HG02642 (cell line): ENCODE measurements around the gene MACROD2.

Source experiments
- ATAC-seq: cut with Tn5 transposase; IDR thresholded peaks from one replicate; pipeline ENCODE4 v1.9.1; 2021; ENCODE audit warnings: mild to moderate bottlenecking; ENCODE audit not compliant: unreplicated experiment, poor library complexity

MACROD2 gene

DNA sequence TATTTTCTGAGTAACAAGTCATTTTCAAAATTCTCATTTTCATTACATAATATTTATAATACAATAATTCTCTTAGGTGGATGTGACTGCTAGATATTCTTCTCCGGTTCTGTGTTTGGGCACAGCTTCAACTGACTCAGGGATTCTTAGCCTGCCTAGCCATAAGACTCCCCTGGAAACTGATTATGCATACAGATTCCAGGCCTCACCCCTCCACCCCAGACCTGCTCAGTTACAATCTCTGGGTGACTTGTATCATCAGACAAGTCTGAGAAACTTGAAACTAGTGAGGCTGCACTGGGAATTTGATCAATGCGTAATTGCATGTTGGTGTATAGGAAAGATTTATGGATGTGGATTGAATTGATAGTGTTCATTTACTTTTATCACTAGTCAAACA lies 316.7 kb downstream of the MACROD2 start:
- no peak for ATAC-seq

DNA sequence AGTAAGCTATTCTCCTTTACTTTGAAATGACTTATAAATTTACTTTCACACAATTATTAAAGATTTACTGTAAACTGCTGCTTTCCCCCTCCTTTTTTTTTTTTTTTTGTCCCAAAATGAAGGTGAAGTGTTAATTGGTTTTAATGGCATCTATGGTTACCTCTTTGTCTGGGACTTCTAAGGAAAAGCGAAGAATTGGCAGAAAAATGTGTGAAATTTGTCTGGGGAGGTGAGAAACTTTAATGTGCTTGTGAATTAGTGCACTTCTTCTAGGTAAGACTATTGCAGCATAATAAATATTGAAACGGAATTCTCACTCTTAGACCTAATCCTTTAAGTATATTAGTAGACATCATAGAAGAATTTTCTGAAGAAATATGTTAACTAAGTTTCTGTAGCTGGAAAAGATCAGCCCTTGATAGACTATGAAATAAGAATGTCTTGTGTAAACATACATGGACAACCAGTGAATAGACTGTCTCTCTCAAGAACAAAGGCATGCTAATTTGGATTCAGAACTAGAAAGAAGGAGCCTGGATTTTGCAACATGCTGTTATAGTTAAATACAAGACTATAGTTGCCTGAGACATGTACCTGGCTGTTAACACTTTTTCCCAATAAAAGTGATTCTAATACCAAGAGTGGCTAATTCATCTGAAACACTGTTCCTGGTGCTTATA lies 318.2 kb downstream of the MACROD2 start:
- no peak for ATAC-seq

DNA sequence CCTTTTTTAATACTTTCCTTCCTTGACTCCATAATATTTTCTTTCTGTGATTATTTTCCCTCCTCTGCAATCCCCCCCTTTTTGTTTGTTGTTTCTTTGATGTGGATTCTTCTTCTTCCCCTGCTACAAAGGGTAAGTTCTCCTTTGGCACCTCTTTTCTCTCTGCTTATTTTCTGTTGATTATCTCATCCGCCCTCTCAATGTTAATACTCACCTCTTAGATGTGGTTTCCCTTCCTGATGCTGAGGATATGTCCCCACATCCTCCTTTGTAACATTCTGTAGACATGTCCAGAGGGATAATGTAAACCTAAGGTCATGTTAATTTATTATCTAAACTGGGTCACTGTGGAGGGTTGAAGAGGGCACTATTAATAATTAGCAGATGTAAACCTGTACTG lies 324.4 kb downstream of the MACROD2 start:
- ATAC-seq = no peak

DNA sequence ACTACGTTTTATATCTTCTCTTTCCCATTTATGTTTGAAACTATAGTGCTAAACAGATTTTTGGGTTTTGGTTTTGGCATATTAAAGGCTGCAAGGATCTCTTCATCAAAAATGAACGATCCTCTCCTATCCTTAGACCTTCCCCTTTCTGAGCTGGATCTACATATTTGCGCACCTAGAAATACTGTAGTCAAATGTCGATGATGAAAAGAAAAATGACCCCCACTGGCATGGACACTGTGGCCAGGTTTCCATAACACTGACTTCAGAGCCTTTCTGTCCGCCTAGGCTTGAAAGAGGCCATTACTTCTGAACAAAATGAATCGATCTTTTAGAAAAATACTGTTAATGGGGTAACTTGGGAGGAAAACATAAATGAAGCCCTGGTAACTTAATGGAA lies 336.3 kb downstream of the MACROD2 start:
- ATAC-seq = no peak

DNA sequence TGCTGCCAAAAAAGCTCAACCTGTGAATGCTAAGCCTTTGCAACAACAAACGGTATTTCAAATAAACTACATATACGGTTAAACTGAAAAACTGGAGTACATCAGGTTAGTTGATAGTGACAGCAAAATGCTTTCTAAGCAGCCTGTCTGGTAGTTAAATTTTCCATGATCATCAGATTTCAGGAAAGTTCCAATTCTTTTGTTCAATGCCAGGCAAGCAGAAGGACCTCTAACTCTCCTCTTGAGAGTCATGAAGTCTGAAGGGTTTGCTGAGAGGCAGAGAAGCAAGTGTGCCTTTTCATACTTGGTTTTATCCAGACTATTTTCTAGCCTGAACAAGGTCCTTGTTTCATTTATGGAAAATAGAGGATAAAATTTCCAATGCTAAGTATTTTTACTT lies 337.6 kb downstream of the MACROD2 start:
- ATAC-seq = no peak

DNA sequence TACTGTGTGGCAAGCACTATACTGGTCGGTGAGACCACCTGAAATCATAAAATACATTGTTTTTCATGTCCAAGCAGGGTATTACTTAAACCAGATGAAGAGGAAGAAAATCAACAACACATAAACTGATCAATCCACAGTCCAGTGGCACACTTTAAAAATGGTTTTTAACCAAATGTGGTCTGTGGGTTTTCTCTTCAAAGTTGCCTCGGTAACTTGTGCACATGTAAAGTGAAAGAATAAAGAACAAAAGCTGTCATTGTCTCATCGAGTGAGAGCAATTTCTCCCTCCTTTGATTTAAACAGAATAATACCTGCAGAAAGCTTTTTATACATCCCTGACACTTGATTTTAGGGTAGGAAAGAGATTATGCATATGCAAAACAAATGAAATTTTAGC lies 338.4 kb downstream of the MACROD2 start:
- no peak for ATAC-seq

DNA sequence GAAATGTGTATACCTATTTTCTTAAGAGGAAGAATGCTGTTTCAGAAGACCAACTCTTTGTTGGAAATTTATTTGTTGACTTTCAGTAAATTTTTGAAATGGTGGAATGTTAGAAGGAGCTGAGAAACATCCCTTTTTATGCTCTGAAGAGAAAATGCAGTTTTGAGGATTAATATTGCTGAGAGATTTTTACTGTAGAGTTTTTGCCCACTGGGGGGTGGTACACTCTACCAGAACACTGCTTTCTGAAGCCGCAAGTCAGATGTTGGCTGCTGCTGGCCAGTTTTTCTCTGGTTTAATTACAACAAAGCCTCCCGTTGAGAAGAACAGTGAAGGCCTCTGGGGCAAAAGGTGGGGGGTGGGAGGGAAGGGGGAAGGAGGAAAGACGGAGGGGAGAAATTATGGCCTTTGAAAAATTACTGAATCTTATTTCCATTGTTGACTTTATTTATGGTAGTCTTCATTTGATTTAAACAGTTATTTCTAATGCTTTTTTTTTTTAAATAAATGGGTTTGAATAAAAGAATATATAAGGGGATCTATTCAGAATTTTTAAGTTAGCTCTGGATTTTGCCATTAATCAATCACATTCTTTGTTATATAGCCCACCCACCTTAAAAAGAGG lies 339.1 kb downstream of the MACROD2 start:
- no peak for ATAC-seq

DNA sequence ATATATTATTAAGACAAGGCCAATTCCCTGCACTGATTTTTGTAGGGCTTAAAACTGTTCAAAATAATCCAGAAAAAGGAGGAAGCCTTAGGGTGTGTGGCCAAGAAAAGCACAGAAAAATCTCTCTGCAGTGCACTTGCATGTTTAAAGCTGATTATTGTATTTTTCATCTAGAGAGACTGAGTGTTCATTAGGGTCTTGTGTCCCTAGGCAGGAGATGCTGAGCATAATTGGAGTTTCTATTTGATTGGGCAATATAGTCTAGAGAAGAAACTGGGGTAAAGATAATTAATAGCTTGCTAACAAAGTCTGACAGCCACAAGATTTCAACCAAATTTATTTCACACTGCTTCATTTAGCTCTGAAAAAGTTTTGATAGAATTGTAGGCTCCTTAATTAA lies 339.7 kb downstream of the MACROD2 start:
- ATAC-seq = no peak

DNA sequence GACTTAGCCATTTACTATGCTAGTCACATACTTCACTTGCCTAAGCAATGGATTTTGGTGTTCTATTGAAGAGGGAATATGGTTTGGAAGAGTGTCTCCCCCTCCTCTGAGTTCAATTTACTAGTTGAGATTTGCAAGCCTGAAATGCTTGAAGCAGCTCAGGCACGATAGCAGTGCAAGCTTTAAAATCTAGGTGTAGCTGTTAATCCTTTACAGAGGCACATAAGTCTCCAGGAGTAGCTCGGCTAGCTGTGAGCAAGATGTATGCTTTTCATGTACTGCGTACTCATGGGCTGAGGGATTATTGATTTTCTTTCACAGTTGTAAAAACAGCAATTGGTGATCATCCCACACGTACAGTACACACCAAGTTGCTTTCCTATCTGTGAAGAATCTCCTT lies 341.4 kb downstream of the MACROD2 start:
- no peak for ATAC-seq

DNA sequence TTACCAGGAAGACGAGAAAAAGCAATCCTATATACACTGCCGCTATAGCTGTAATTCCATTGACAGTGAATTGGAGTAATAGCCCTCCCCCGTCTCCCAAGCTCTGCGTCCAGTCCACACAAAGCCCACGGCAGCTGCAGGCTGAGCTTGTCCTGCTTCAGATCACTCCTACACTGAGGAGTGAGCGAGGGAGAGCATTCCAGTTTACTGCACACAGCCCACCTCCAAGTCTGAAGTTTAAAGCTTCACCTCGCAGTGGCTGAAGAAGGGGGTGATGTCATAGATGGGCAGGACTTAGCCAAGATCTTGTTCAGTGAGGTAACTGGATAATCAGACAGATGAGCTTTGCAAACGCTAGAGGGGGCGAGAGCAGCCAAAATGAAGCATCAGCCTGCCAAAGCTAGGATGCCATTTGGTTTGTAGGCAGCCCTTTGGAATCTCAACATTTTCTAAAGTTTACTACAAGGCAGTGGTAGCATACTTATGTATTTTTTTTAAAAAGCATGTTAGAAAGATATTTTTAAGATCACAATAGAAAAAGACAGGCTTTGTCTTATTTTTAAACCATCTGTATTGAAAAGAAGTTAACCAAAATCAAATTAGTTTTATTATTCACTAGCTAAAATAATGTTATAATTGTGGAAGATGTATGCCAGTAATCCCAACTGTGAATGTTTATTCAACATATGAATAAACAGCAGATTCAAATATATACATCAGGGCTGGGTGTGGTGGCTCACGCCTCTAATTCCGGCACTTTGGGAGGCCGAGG lies 342.3 kb downstream of the MACROD2 start, which contains the start of gene FLRT3:
Gene FLRT3, minus strand, starts transcription at position 213 of the 772 bp plus-strand sequence. CDS start 10,106 bp downstream, outside the sequence.
- peak; percentile 98 for ATAC-seq

DNA sequence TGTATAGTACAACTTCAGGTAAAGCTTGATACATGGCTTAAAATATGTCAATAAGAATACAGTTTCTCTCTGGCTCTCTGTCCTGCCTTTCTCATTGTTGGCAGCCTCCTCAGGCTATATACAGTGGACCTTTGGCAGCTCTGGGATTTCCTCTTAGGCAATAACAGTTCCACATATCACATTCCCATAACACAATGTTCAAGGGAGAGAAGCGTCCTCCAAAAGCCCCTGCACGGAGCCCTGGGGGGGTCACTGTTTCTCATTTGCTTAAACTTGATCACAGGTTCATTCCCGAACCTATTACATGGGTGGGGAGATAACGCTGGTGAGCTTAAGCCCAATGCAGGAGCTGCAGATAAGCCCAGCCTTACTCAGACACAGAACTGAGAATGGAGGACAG lies 346.5 kb downstream of the MACROD2 start:
- no peak for ATAC-seq

DNA sequence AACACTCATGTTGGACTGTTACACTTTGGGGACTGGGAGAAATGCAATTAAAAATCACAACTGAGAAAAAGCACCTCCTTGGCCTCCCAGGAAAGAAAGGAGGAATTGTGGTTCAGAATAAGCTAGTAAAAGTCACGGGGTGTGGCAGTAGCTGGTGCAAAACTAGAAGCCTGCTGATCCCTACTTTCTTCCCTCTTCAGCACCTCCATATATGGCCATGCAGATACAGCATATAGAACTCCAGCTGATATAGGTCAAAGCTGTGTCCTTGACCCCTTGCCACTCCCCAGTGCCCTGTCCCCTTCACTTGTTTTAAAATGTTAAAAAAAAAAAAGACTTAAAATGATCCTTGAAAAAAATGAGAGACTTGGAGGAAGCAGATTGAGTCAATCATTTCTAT lies 347.6 kb downstream of the MACROD2 start:
- ATAC-seq = no peak

DNA sequence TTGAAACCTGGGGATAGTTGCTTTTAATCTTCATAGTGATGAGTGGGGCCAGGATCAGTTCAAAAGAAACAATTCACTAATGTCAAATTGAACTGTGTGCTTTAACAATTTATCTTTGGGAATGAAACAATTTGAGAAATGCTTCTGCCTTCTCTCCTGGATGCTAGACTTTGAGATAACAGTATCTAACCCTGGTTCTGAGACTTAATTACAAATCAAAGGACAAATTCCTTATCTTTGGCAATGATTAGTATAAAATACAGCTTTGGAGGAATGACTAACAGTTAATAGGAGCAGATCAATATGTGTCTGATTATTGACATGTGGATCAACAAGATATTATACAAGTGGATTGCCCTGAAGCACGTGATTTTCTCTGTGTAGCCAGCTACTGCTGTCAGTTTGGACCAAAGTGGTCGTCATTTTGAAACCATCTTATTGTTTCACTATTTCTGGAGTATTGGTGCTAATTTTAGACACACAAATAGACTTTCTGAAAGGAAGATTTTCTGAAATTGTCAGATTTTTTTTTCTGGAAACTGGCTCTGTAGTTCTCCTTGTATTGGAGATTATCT lies 348.3 kb downstream of the MACROD2 start:
- ATAC-seq = no peak

DNA sequence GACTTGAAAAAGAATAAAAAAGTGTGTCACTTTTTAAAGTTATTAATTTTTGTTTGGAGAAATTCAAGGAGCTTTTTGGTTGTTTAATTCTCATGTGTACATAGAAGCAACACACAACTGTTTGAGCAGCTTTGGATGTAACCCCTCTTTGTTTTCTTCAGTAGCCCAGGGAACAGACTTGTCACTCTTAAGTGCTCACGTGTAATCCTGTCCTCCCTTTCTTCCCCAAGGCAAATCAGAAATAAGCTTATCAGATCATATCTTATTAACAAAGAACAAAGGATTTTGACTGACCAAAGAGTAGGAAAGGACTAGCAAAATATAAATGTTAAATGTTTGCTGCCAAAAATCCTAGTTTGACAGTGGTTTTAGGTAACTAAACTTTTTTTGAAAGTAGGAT lies 349.4 kb downstream of the MACROD2 start:
- no peak for ATAC-seq

DNA sequence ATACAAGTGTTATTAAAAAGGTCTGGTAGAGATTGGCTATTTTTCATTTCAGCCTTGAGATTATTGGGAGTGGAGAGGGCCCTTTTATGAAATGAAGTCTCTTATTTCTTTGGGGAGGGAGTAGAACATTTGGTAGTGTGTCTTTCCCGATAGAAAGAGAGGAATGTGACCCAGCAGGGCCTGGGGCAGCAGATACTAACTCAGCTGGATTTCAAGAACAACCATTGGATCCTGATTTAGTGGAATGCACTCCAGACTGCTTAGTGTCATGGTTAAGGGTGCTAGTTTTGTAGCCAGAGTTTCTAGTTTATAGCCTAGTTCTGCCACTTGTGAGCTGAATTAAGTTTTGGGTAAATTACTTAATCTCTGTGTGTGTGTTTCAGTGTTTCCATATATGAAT lies 360.5 kb downstream of the MACROD2 start:
- ATAC-seq = no peak

DNA sequence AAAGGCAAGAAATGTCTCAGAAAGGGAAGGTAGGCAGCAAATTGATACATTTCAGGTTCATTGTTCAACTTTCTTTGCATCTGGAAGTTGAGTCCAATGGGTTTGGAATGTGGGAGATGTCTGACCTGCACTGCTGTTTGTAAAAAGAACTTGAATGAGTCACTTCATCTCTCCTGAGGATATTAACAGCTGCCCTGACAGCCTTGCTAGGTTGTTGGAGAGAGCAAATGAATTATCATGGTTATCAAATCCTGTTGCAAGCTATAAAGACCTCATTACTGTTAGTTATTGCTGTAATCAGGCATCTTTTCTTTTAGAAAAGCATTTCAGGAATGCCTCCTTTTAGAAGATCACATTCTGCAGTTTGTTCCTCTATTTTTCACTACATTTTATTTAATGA lies 365.1 kb downstream of the MACROD2 start:
- ATAC-seq = no peak

DNA sequence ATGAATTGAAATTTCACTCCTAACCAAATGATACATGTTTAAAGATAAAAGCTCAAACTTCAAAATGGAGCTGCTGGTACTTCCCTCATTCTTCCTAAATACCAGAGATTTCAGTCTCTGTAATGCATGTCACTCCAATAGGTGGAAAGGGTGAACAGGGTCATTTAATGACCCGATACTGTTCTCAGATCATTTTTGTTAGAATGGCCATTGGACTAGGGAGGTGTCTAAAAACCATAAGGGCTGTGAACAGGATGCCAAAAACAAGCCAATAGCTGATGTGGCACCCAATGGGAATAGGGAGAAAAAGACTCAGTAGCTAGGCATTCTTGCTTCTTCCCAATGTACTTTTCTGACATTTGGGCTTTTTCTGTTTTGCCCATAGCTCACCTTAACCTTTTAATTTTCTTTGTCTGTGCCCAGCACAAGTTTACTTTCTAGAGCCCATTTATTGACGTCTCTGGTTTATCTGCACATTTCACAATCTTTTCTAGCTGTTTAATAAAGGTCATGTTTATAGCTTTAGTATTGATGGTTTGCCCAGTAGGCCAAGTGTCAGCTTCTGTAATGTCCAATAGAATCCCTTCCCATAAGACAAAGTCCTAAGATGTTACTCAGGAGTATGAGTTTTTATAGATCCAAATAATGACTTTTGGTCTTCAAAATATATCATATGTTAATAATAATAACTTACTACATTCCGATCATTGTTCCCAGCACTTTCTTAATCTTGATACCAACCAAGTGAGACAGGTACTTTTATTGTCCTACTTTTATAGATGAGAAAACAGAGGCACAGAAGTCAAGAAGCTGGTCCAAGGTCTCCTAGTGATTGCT lies 366.4 kb downstream of the MACROD2 start:
- no peak for ATAC-seq

DNA sequence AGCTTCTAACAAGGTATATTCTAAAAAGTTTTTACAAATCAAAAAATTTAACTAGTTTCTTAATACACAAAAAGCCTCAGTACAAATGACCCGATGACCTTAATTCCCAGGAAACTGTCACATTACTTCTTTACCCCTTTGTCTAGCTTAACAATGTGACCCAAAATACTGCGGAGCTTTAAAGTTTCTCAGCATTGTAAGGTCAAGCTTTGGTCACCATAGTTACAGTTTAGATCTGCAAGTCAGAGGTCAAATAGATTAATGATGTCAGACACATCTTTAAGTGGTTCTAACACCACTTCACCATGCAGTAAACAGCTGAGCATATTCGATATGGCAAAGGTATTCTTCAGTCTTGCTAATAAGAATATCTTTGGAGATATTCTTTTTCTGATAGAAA lies 378.9 kb downstream of the MACROD2 start:
- no peak for ATAC-seq

DNA sequence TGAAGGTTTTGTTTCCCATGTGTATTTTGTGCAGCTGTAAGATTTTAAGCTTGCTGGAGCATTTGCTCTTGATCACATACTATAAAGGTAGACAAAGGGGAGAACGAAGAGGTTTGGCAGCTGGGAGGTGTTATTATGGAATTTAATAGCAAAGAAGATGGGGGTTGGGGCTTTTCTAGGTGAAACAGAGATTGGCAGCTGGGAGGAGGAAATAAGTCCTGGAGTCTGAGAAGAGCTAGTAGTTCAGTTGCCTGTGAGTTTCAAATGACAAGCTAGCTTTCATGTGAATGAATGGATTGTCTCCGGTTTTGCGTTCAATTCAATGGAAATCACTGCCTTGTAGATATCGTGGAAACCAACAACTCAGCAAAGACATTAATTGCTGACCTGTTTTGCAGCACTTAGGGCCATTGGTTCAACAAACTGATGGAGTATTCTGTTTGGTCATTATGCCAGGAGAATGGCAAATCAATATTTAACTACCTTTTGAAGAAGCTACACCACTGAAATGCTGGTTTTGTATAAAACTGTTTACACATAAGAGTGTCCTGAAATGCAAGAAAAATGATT lies 380.2 kb downstream of the MACROD2 start:
- ATAC-seq = no peak

DNA sequence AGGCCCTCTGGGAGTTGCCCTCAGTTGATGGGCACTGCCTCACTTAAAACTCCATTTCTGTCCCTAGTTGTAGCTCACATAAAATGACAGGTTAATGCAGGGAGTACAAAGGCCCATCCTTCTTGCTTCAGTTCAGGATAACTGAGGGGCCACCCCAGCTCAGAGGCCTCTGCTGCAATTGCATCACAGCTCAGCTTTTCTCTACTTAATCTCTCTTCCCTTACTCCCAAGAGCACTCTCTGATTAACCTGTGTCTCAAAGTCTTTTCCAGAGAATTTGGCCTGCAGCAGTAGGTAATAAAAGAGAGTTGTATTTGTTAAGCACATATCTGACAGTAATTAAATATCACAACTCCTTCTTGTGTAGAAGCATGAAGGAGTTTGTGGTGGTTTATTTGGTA lies 383.0 kb downstream of the MACROD2 start:
- no peak for ATAC-seq
